NK-92 (cell line): ENCODE results near the gene SAMD14.

Experiments used
- DNase-seq: peaks from one replicate; lab custom pipeline; 2025; ENCODE audit not compliant: unreplicated experiment; lab: John Stamatoyannopoulos, UW

Gene SAMD14

GRCh38 chr17:50133769-50134099 lies 3.8 kb upstream of the SAMD14 start:
- no peak for DNase-seq

GRCh38 chr17:50133028-50133768 lies 3.2 kb upstream of the SAMD14 start:
- no peak for DNase-seq

GRCh38 chr17:50132104-50132794 lies 2.3 kb upstream of the SAMD14 start:
- no peak for DNase-seq

- DNase-seq: no peak
Measured at GRCh38 chr17:50130559-50131305, 772 bp upstream of the SAMD14 start.

GRCh38 chr17:50129353-50129727 lies 620 bp downstream of the SAMD14 start:
- DNase-seq: no peak

- no peak for DNase-seq
Measured at GRCh38 chr17:50128441-50129352, 1.3 kb downstream of the SAMD14 start.

GRCh38 chr17:50127697-50128361 lies 2.1 kb downstream of the SAMD14 start:
- DNase-seq: no peak

- DNase-seq: no peak
Measured at GRCh38 chr17:50125420-50125997, 4.5 kb downstream of the SAMD14 start.

GRCh38 chr17:50123649-50124349 lies 6.2 kb downstream of the SAMD14 start:
- DNase-seq: no peak

- DNase-seq: no peak
Measured at GRCh38 chr17:50122945-50123344, 7.0 kb downstream of the SAMD14 start.

- DNase-seq: no peak
Measured at GRCh38 chr17:50120475-50121253, 9.3 kb downstream of the SAMD14 start.

- no peak for DNase-seq
Measured at GRCh38 chr17:50118828-50119218, 11.1 kb downstream of the SAMD14 start.

GRCh38 chr17:50118076-50118827 lies 11.7 kb downstream of the SAMD14 start:
- DNase-seq: no peak

GRCh38 chr17:50117202-50118051 lies 12.5 kb downstream of the SAMD14 start:
- DNase-seq: no peak

- no peak for DNase-seq
Measured at GRCh38 chr17:50115756-50116155, 14.2 kb downstream of the SAMD14 start.

- DNase-seq: no peak
Measured at GRCh38 chr17:50114849-50115357, 15.1 kb downstream of the SAMD14 start.

GRCh38 chr17:50114401-50114800 lies 15.6 kb downstream of the SAMD14 start:
- DNase-seq: no peak
